Mesenchymal stem cell (in vitro differentiated cells and primary cell): ENCODE results near the gene CARD10.
A peak's percentile ranks its signal among the peaks of the same experiment; 100 is the strongest.

Source experiments
- DNase-seq: peaks from one replicate; pipeline ENCODE4 v3.0.0-alpha.2; 2013
- H2AFZ ChIP-seq: one replicate; pipeline ENCODE4 v1.6.1; 2013; ENCODE audit warnings: low read depth, mild to moderate bottlenecking, control low read depth, inconsistent platforms, low read length, moderate library complexity
- H2AK5ac ChIP-seq: 2 replicates; pipeline ENCODE4 v1.6.1; 2013; ENCODE audit warnings: low read length, moderate library complexity, mild to moderate bottlenecking, inconsistent platforms; ENCODE audit not compliant: severe bottlenecking
- H2BK120ac ChIP-seq: one replicate; pipeline ENCODE4 v1.6.1; 2013; ENCODE audit warnings: low read depth, mild to moderate bottlenecking, inconsistent platforms, low read length, moderate library complexity
- H2BK12ac ChIP-seq, 2 experiments: one replicate each; pipeline ENCODE4 v1.6.1; 2013; ENCODE audit warnings: inconsistent platforms in 2 of 2, low read length in 2 of 2, mild to moderate bottlenecking in 2 of 2, moderate library complexity in 2 of 2, control low read depth in 1 of 2
- H2BK15ac ChIP-seq: one replicate; pipeline ENCODE4 v1.6.1; 2013; ENCODE audit warnings: mild to moderate bottlenecking, low read depth, inconsistent platforms; ENCODE audit not compliant: poor library complexity, severe bottlenecking
- H2BK5ac ChIP-seq: 2 replicates; pipeline ENCODE4 v1.6.1; 2013; ENCODE audit warnings: low read depth, mild to moderate bottlenecking, low read length, control low read depth, inconsistent platforms; ENCODE audit not compliant: poor library complexity, severe bottlenecking
- H3K14ac ChIP-seq, 2 experiments: one replicate each; pipeline ENCODE4 v1.6.1; 2013; ENCODE audit warnings: inconsistent platforms in 2 of 2, low read length in 2 of 2, control low read depth in 1 of 2, mild to moderate bottlenecking in 1 of 2, moderate library complexity in 1 of 2
- H3K18ac ChIP-seq, 2 experiments: one replicate each; pipeline ENCODE4 v1.6.1; 2013; ENCODE audit warnings: inconsistent platforms in 2 of 2, low read length in 2 of 2, control low read depth in 1 of 2, low read depth in 1 of 2, mild to moderate bottlenecking in 1 of 2
- H3K23ac ChIP-seq, 2 experiments: one replicate each; pipeline ENCODE4 v1.6.1; 2013; ENCODE audit warnings: inconsistent platforms in 2 of 2, low read length in 2 of 2, mild to moderate bottlenecking in 2 of 2, moderate library complexity in 2 of 2, control low read depth in 1 of 2
- H3K27ac ChIP-seq: 2 replicates; pipeline ENCODE4 v1.5.1; 2013; ENCODE audit warnings: mild to moderate bottlenecking, moderate library complexity, low read length, control low read depth, inconsistent platforms; ENCODE audit not compliant: poor library complexity, severe bottlenecking
- H3K27me3 ChIP-seq, 2 experiments: 2 replicates each; pipeline versions ENCODE4 v1.6.1 to v1.7.0; 2013; ENCODE audit warnings: low read length in 2 of 2, mild to moderate bottlenecking in 2 of 2, moderate library complexity in 2 of 2, control low read depth in 1 of 2, inconsistent platforms in 1 of 2; ENCODE audit not compliant: control insufficient read depth in 1 of 2, insufficient read depth in 1 of 2
- H3K36me3 ChIP-seq, 2 experiments: 2 replicates each; pipeline versions ENCODE4 v1.6.1 to v1.7.0; 2013; ENCODE audit warnings: low read length in 2 of 2, control low read depth in 1 of 2, inconsistent platforms in 1 of 2, low read depth in 1 of 2, mild to moderate bottlenecking in 1 of 2; ENCODE audit not compliant: insufficient read depth in 2 of 2, control insufficient read depth in 1 of 2
- H3K4ac ChIP-seq, 2 experiments: one replicate each; pipeline ENCODE4 v1.6.1; 2013; ENCODE audit warnings: inconsistent platforms in 2 of 2, low read length in 2 of 2, mild to moderate bottlenecking in 2 of 2, moderate library complexity in 2 of 2, control low read depth in 1 of 2, low read depth in 1 of 2
- H3K4me1 ChIP-seq: 2 replicates; pipeline ENCODE4 v1.6.1; 2013; ENCODE audit warnings: low read depth, low read length, control low read depth; ENCODE audit not compliant: control insufficient read depth, insufficient read depth
- H3K4me2 ChIP-seq: 2 replicates; pipeline ENCODE4 v1.6.1; 2013; ENCODE audit warnings: low read length, mild to moderate bottlenecking, inconsistent platforms; ENCODE audit not compliant: poor library complexity, severe bottlenecking
- H3K4me3 ChIP-seq, 2 experiments: 2 replicates each; pipeline versions ENCODE4 v1.5.1 to v1.7.0; 2013; ENCODE audit warnings: low read length in 2 of 2, mild to moderate bottlenecking in 2 of 2, control low read depth in 1 of 2, low read depth in 1 of 2; ENCODE audit not compliant: insufficient read depth in 1 of 2
- H3K79me1 ChIP-seq: replicated peaks from 2 replicates; pipeline ENCODE4 v1.6.1; 2013; ENCODE audit warnings: mild to moderate bottlenecking, control low read depth, low read length, inconsistent platforms; ENCODE audit not compliant: poor library complexity, severe bottlenecking
- H3K9ac ChIP-seq: 2 replicates; pipeline ENCODE4 v1.7.0; 2013; ENCODE audit warnings: mild to moderate bottlenecking, low read length, moderate library complexity
- H3K9me3 ChIP-seq: 2 replicates; pipeline ENCODE4 v1.7.0; 2013; ENCODE audit warnings: mild to moderate bottlenecking, low read length; ENCODE audit not compliant: control insufficient read depth
- H4K8ac ChIP-seq: one replicate; pipeline ENCODE4 v1.6.1; 2013; ENCODE audit warnings: inconsistent platforms, mild to moderate bottlenecking, low read length, moderate library complexity
- H4K91ac ChIP-seq: one replicate; pipeline ENCODE4 v1.6.1; 2013; ENCODE audit warnings: mild to moderate bottlenecking, low read length, inconsistent platforms
- WGBS: methylation state at CpG from one replicate; pipeline ENCODE4 v1.1.7; 2013; ENCODE audit warnings: mixed read lengths; 5-methylcytosine and 5-hydroxymethylcytosine counted together

The CARD10 gene

DNA sequence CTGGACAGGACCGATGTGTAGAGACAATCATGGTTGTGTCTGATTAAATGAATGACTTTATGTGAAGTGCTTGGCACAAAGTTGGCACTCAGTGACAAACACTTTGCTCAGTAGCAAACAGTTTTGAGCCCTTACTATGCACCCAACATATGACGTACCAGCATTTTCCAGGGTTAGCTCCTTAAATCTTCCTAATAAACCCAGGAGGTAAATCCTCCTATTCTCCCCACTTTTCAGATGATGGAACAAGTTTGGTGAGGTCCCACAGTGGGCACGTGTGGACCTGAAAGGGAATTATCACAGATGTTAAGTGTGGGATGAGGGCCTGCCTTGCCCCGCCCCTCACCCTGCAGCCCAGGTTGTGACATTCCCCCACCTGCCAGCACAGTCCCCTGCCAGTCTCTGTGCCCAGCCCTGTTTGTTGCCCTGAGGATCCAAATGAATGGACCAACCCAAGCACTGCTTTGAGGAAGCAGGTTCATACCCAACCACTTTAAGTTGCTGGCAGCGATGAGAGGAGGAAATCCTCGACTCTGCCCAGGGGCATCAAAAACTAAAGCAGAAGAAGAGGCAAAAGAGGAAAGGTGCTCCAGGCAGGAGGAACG lies 6.6 kb upstream of the CARD10 start:
- H2AFZ ChIP-seq, result no peak overlapping the region
- no peak overlapping the region for H3K27ac ChIP-seq
- H3K4me2 ChIP-seq, result no peak overlapping the region
- H3K36me3 ChIP-seq, result no peaks in the 10 kb centered on the region
- H3K23ac ChIP-seq, result no peak overlapping the region
- no peak overlapping the region for H2BK120ac ChIP-seq
- no peak overlapping the region for H3K4ac ChIP-seq
- H3K4me3 ChIP-seq, result no peak overlapping the region
- H4K91ac ChIP-seq, result no peak overlapping the region
- H3K4me1 ChIP-seq, result peaks cover 20% of the 10 kb centered on the region
- no peak overlapping the region for H4K8ac ChIP-seq
- no peak for DNase-seq
- H3K18ac ChIP-seq, result peak overlapping the region in 1 of 2 experiments; percentile 61
- H2BK15ac ChIP-seq, result no peak overlapping the region
- H3K14ac ChIP-seq, result no peak overlapping the region
- peak overlapping the region; percentile 50 for H3K9ac ChIP-seq
- H3K9me3 ChIP-seq, result no peaks in the 10 kb centered on the region
- no peak overlapping the region for H2BK5ac ChIP-seq
- H3K79me1 ChIP-seq, result no peaks in the 10 kb centered on the region
- 73% methylated on average over 7 of the region's 7 CpGs for WGBS
- H2BK12ac ChIP-seq, result peak overlapping the region in 1 of 2 experiments; percentile 81
- no peaks in the 10 kb centered on the region for H3K27me3 ChIP-seq
- H2AK5ac ChIP-seq, result no peak overlapping the region

DNA sequence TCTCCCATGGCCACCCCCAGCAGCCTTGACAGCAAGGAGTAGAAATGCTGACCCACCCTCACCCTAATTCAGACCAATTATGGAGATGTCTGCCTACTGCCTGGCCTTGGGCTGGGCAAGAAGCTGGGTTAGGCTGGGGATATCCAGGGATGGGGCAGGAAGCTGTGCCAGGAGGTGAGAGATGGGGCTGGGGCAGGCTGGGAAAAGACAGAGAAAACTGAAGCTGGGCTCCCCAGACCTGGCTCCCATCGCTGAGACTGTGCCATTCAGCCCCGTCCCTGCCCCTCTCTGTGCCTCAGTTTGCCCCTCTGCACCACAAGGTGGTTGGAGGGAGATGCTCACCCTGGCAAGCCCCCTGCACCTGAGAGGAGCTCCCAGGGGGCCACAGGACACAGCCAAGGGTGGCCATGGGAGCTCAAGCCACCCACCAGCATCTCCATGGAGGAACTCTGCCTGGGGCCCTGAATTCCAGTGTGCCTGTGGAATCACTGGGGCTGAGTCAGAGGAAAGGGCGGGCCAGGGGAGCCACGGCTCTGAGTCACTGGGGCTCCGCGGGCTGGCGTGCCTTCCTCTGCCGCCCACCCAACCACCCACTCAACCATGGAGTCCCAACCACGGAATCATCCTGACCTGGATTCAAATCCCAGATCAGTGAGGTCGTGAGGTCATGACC lies 6.0 kb upstream of the CARD10 start:
- Histone ChIP-seq H3K4me1 (peaks cover 20% of the 10 kb centered on the region), H3K4ac (peak overlapping the region; percentile 16 to 58), H2BK15ac (peak overlapping the region; percentile 60), H3K9me3 (no peaks in the 10 kb centered on the region), H2AK5ac (peak overlapping the region; percentile 88), H3K23ac (no peak overlapping the region), H4K91ac (peak overlapping the region; percentile 70), H2BK12ac (peak overlapping the region in 1 of 2 experiments; percentile 88), H4K8ac (peak overlapping the region; percentile 80), H3K4me2 (no peak overlapping the region), H3K27ac (peak overlapping the region; percentile 65), H3K9ac (peak overlapping the region; percentile 73), H3K36me3 (no peaks in the 10 kb centered on the region), H3K79me1 (no peaks in the 10 kb centered on the region), H3K18ac (peak overlapping the region; percentile 58 to 69), H2AFZ (no peak overlapping the region), H2BK120ac (peak overlapping the region; percentile 29), H3K4me3 (peak overlapping the region in 1 of 2 experiments; percentile 51), H3K14ac (peak overlapping the region in 1 of 2 experiments; percentile 30), H2BK5ac (no peak overlapping the region), H3K27me3 (no peaks in the 10 kb centered on the region)
- DNase-seq, result peak; percentile 87
- 27% methylated on average over 9 of the region's 10 CpGs for WGBS

DNA sequence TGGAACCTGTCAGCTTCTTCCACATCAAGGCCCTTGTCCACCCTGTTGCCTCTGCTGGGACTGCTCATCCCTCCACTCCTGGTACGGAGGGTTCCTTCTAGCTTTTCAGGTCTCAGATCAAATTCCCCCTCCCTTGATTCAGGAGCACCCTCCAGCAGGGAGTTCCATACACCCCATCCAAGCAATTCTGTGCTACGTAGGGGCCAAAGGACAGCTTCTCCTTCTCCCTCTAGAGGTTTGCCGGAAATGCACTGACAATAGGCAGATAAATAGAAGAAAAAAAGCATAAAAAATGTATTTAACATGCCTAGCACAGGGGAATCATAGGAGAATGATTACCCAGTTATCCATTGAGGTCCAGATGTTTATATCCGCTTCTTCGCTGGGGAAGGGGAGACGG lies 3.3 kb upstream of the CARD10 start:
- H3K4me1 ChIP-seq, result peaks cover 36% of the 10 kb centered on the region
- H2BK5ac ChIP-seq, result no peak overlapping the region
- H3K79me1 ChIP-seq, result no peaks in the 10 kb centered on the region
- no peak overlapping the region for H3K18ac ChIP-seq
- H2BK120ac ChIP-seq, result no peak overlapping the region
- H3K36me3 ChIP-seq, result no peaks in the 10 kb centered on the region
- no peak overlapping the region for H3K4ac ChIP-seq
- WGBS, result 98% methylated on average over 5 of the region's 6 CpGs
- no peak overlapping the region for H3K14ac ChIP-seq
- DNase-seq, result no peak
- no peak overlapping the region for H4K91ac ChIP-seq
- H3K27ac ChIP-seq, result no peak overlapping the region
- no peak overlapping the region for H3K23ac ChIP-seq
- H3K9me3 ChIP-seq, result no peaks in the 10 kb centered on the region
- no peak overlapping the region for H4K8ac ChIP-seq
- no peak overlapping the region for H3K4me2 ChIP-seq
- no peak overlapping the region for H3K4me3 ChIP-seq
- no peaks in the 10 kb centered on the region for H3K27me3 ChIP-seq
- no peak overlapping the region for H2AFZ ChIP-seq
- no peak overlapping the region for H3K9ac ChIP-seq
- H2BK15ac ChIP-seq, result no peak overlapping the region
- H2BK12ac ChIP-seq, result no peak overlapping the region
- peak overlapping the region; percentile 23 for H2AK5ac ChIP-seq

DNA sequence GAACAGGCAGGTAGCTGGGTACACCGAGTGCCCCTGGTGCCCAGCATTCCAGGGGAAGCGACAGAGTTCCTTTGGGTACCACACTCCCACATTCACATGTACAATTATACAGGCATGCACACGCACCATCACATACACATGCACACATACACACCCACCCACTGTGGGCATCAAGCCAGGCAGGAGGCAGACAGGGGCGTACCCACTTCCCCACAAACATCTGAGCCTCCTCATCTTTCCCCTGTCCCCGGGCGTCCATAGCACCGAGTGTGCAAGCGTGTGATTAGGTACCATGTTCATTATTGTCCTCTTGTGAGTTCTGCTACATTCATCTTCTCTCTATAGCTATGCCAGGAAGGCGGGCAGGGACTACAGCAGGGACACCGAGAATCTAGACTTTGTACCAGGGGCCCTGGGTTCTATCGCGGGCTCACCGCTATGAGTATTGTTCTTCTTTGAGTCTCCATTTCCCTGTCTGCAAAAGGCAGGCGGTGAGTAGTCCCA lies 2.1 kb upstream of the CARD10 start:
- H4K8ac ChIP-seq, result no peak overlapping the region
- H2AFZ ChIP-seq, result no peak overlapping the region
- peak overlapping the region; percentile 4 for H4K91ac ChIP-seq
- H2BK12ac ChIP-seq, result no peak overlapping the region
- H3K4me3 ChIP-seq, result no peak overlapping the region
- peaks cover 5% of the 10 kb centered on the region for H3K9me3 ChIP-seq
- H2BK5ac ChIP-seq, result no peak overlapping the region
- DNase-seq, result no peak
- H3K79me1 ChIP-seq, result no peaks in the 10 kb centered on the region
- WGBS, result 94% methylated on average over 14 of the region's 14 CpGs
- no peak overlapping the region for H3K4ac ChIP-seq
- H3K9ac ChIP-seq, result no peak overlapping the region
- H3K23ac ChIP-seq, result no peak overlapping the region
- H3K14ac ChIP-seq, result no peak overlapping the region
- H3K4me1 ChIP-seq, result peaks cover 31% of the 10 kb centered on the region
- no peak overlapping the region for H3K4me2 ChIP-seq
- H3K36me3 ChIP-seq, result peaks cover 0 to 8% of the 10 kb centered on the region in 2 experiments
- no peak overlapping the region for H2BK120ac ChIP-seq
- H2BK15ac ChIP-seq, result no peak overlapping the region
- no peak overlapping the region for H3K27ac ChIP-seq
- H3K27me3 ChIP-seq, result no peaks in the 10 kb centered on the region
- H2AK5ac ChIP-seq, result no peak overlapping the region
- no peak overlapping the region for H3K18ac ChIP-seq
